ENCODE data around the gene AMPD2. TPM values are rescaled to one million over a fixed set of nuclear protein-coding genes. Genes with fewer than 3 reads are reported as not detected.

AMPD2 gene
- total and polyA plus RNA-seq, 2 of the 8 experiments (the other 6 are each of a cell fraction or from before 2014, with no cell fraction given) = 37.2 to 67.7 TPM

DNA sequence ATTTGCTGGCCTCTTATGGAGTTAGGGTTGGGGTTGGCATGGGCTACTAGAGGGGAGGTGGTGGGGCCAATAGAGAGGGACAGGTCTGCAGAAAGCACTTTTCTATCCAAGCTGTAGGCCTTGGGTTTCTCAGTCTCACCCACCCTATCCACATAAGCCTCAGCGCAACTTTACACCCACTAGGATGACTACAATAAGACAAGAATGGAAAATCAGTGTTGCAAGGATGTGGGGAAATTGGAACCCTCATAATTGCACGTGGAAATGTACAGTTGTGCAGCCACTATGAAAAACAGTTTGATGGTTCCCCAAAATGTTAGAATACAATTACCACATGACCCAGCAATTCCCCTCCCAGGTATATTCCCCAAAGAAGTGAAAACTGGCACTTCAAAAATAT lies 22.2 kb downstream of the AMPD2 start:
- H3K23ac ChIP-seq (ENCODE audit: insufficient read length) = no peak overlapping the region
- no peaks in the 10 kb centered on the region for H3K79me2 ChIP-seq (ENCODE audit: control insufficient read depth in 1 of 2, insufficient read depth in 2 of 2, low read length in 2 of 2)
- POLR2A ChIA-PET (ENCODE audit: partially characterized antibody) = no interaction called here
- no peak overlapping the region for H2AFZ ChIP-seq (ENCODE audit: low read length)
- H3K4me3 ChIP-seq (ENCODE audit: extremely low read depth in 1 of 4, insufficient read depth in 2 of 4, low read depth in 3 of 4, low read length in 4 of 4) = no peak overlapping the region
- 71% methylated on average over 2 of the region's 2 CpGs; no CpG with 5 or more reads in 1 of the 2 experiments for WGBS, 2 experiments (ENCODE audit: extremely low coverage in 1 of 2, insufficient coverage in 1 of 2, insufficient read length in 1 of 2, insufficient replicate concordance in 2 of 2, low coverage in 1 of 2, low lambda C conversion rate in 2 of 2, missing lambda C conversion rate in 1 of 2)
- no peak overlapping the region for H3K27ac ChIP-seq (ENCODE audit: low read depth, low read length)
- H3K23me2 ChIP-seq (ENCODE audit: low read depth, low read length) = no peaks in the 10 kb centered on the region
- H2AK5ac ChIP-seq (ENCODE audit: low read depth, low read length) = no peak overlapping the region
- H3K36me3 ChIP-seq (ENCODE audit: control insufficient read depth in 2 of 4, insufficient read depth in 4 of 4, low read length in 3 of 4) = no peaks in the 10 kb centered on the region
- no peak overlapping the region for H4K5ac ChIP-seq (ENCODE audit: insufficient read length, low read depth, low read length)
- H3K79me1 ChIP-seq (ENCODE audit: low read depth, low read length) = no peaks in the 10 kb centered on the region
- H3K4me2 ChIP-seq (ENCODE audit: insufficient read depth in 1 of 2, low read depth in 2 of 2, low read length in 2 of 2) = no peak overlapping the region
- no peak overlapping the region for H3K14ac ChIP-seq (ENCODE audit: insufficient read length)
- no peak overlapping the region for H3K56ac ChIP-seq (replicated peaks; ENCODE audit: insufficient read length, low read depth, low read length)
- H3K18ac ChIP-seq (ENCODE audit: extremely low read depth, low read length) = no peak overlapping the region
- H4K20me1 ChIP-seq (replicated peaks in 1 of 2; ENCODE audit: control insufficient read depth in 1 of 2, insufficient read depth in 2 of 2, low read length in 2 of 2) = no peaks in the 10 kb centered on the region
- H2BK120ac ChIP-seq (replicated peaks; ENCODE audit: low read depth, low read length) = no peak overlapping the region
- H3K4ac ChIP-seq (replicated peaks; ENCODE audit: insufficient read length, low read depth, low read length) = no peak overlapping the region
- DNase-seq (ENCODE audit: low read depth in 1 of 2, low spot score in 2 of 2) (no peak), FAIRE-seq (no peak)
- H4K8ac ChIP-seq (ENCODE audit: extremely low read depth, insufficient read depth, low read length) = no peak overlapping the region
- no peak overlapping the region for H4K91ac ChIP-seq (replicated peaks; ENCODE audit: insufficient read length, low read length)
- no peak overlapping the region for H3K9ac ChIP-seq (replicated peaks in 1 of 4; ENCODE audit: extremely low read depth in 1 of 4, low read depth in 3 of 4, low read length in 3 of 4)
- CTCF ChIA-PET (ENCODE audit: partially characterized antibody) = interaction anchor here (1.0 to 10.7 kb wide), 27 partner anchors 11 to 342 kb away, joined by 3 to 293 read pairs (median 14); partner anchors contain the start of genes AHCYL1, EPS8L3, GSTM1 and GSTM2
- H2BK20ac ChIP-seq (ENCODE audit: low read length) = no peak overlapping the region
- H2BK12ac ChIP-seq (ENCODE audit: low read depth, low read length) = no peak overlapping the region
- no peaks in the 10 kb centered on the region; a peak in 2 of 7 replicates for H3K27me3 ChIP-seq (replicated peaks in 1 of 4; ENCODE audit: control insufficient read depth in 3 of 4, extremely low read depth in 1 of 4, insufficient read depth in 3 of 4, low read length in 3 of 4)
- H2BK5ac ChIP-seq (ENCODE audit: low read depth, low read length) = no peak overlapping the region
- H3K9me3 ChIP-seq (ENCODE audit: insufficient read depth in 2 of 2, low read depth in 1 of 2, low read length in 1 of 2) = no peaks in the 10 kb centered on the region
- no peaks in the 10 kb centered on the region; a peak in 1 of 7 replicates for H3K4me1 ChIP-seq (replicated peaks in 1 of 4; ENCODE audit: control insufficient read depth in 3 of 4, insufficient read depth in 4 of 4, low read length in 3 of 4)
- no peak overlapping the region for H2BK15ac ChIP-seq (ENCODE audit: low read length)
- TF ChIP-seq CTBP2 (IDR thresholded peaks at IDR 0.05; ENCODE audit: borderline replicate concordance, insufficient read depth, insufficient read length, low read length) (no peak), RFX5 (IDR thresholded peaks at IDR 0.05; ENCODE audit: borderline replicate concordance, low read depth, low read length) (no peak), SP1 (IDR thresholded peaks at IDR 0.05; ENCODE audit: low read depth, low read length) (no peak), ASH2L (IDR thresholded peaks at IDR 0.05; ENCODE audit: low read length) (no peak), JUN (IDR thresholded peaks at IDR 0.05; ENCODE audit: low read depth, low read length) (no peak), TEAD4 (IDR thresholded peaks at IDR 0.05; ENCODE audit: low read depth, low read length) (no peak), KDM4A (IDR thresholded peaks at IDR 0.05; ENCODE audit: low read depth, low read length, severe bottlenecking) (no peak), GABPA (IDR thresholded peaks at IDR 0.05; ENCODE audit: borderline replicate concordance, insufficient read depth, low read length) (no peak), MAFK (IDR thresholded peaks at IDR 0.05; ENCODE audit: low read depth, low read length) (no peak), CHD1 (IDR thresholded peaks at IDR 0.05; ENCODE audit: low read depth, low read length) (no peak), USF2 (IDR thresholded peaks at IDR 0.05; ENCODE audit: low read length) (no peak), NRF1 (IDR thresholded peaks at IDR 0.05; ENCODE audit: low read depth, low read length) (no peak)
- TF ChIP-seq, protein P1, sequence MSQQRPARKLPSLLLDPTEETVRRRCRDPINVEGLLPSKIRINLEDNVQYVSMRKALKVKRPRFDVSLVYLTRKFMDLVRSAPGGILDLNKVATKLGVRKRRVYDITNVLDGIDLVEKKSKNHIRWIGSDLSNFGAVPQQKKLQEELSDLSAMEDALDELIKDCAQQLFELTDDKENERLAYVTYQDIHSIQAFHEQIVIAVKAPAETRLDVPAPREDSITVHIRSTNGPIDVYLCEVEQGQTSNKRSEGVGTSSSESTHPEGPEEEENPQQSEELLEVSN (IDR thresholded peaks at IDR 0.05) = no peak

Measured in H1 (cell line).